ENCODE data around the gene GBF1. TPM values are rescaled to one million over a fixed set of nuclear protein-coding genes. Genes with fewer than 3 reads are reported as not detected.

GBF1 gene
- total RNA-seq, 1 experiment from 2014 or later: 23.7 TPM

GRCh38 chr10:102412293-102412692, 167.0 kb downstream of the GBF1 start:
- peaks cover 3% of the 10 kb centered on the region; the same call in 1 of the 2 replicates for H3K4me1 ChIP-seq (ENCODE audit: insufficient read depth, low read length)

More at GRCh38 chr10:102412293-102412692, 167.0 kb downstream of the GBF1 start:
- H2BK15ac ChIP-seq (ENCODE audit: low read depth, low read length): no peak overlapping the region
- H3K79me1 ChIP-seq (ENCODE audit: insufficient read depth, low read depth, low read length, poor library complexity, severe bottlenecking): no peaks in the 10 kb centered on the region
- H3K27me3 Mint-ChIP-seq (ENCODE audit: low read depth): peaks cover 76% of the 10 kb centered on the region
- H3K56ac ChIP-seq (ENCODE audit: insufficient read length, low read depth, low read length): no peak overlapping the region
- H3K79me2 ChIP-seq (ENCODE audit: insufficient read depth, low read length): no peaks in the 10 kb centered on the region
- no peak overlapping the region for H3K18ac ChIP-seq (ENCODE audit: insufficient read length, low read depth, low read length)
- H2AFZ ChIP-seq (ENCODE audit: low read length): no peak overlapping the region
- H3K4me2 ChIP-seq (ENCODE audit: insufficient read depth, insufficient read length, low read length): no peak overlapping the region
- no peak overlapping the region for H2BK120ac ChIP-seq (ENCODE audit: low read depth, low read length, poor library complexity, severe bottlenecking)
- peaks cover 28 to 53% of the 10 kb centered on the region in 2 experiments for H3K4me1 Mint-ChIP-seq
- no peaks in the 10 kb centered on the region for H3K9me3 ChIP-seq (ENCODE audit: control insufficient read depth, low read depth, low read length)
- H3T11ph ChIP-seq (ENCODE audit: low read length): no peak overlapping the region
- H4K20me1 ChIP-seq (ENCODE audit: control insufficient read depth, insufficient read depth, insufficient read length): peaks cover 2% of the 10 kb centered on the region
- H3K27ac ChIP-seq (ENCODE audit: insufficient read length, low read depth, low read length): no peak overlapping the region
- H4K8ac ChIP-seq (replicated peaks; ENCODE audit: insufficient read length, low read depth, low read length): no peak overlapping the region
- peaks cover 0 to 4% of the 10 kb centered on the region in 2 experiments; a peak in 1 of 5 replicates for H3K9me3 Mint-ChIP-seq
- H4K91ac ChIP-seq (ENCODE audit: insufficient read length, low read depth, low read length): no peak overlapping the region
- no peak overlapping the region for H3K14ac ChIP-seq (ENCODE audit: insufficient read depth, low read length)
- H3K23ac ChIP-seq (ENCODE audit: insufficient read length, low read depth, low read length): no peak overlapping the region
- no peak overlapping the region for H2AK5ac ChIP-seq (ENCODE audit: insufficient read length, low read length)
- no CpG with 5 or more reads among the region's 10 CpGs for WGBS (ENCODE audit: extremely low coverage, insufficient read length, low lambda C conversion rate)
- H3K4me3 Mint-ChIP-seq: no peak overlapping the region
- H3K23me2 ChIP-seq (ENCODE audit: insufficient read length, low read depth, low read length, poor library complexity, severe bottlenecking): peaks cover 3% of the 10 kb centered on the region
- H2BK20ac ChIP-seq (ENCODE audit: low read depth, low read length, poor library complexity, severe bottlenecking): no peak overlapping the region
- H3K27ac Mint-ChIP-seq: no peak overlapping the region
- TF ChIP-seq, protein P1, sequence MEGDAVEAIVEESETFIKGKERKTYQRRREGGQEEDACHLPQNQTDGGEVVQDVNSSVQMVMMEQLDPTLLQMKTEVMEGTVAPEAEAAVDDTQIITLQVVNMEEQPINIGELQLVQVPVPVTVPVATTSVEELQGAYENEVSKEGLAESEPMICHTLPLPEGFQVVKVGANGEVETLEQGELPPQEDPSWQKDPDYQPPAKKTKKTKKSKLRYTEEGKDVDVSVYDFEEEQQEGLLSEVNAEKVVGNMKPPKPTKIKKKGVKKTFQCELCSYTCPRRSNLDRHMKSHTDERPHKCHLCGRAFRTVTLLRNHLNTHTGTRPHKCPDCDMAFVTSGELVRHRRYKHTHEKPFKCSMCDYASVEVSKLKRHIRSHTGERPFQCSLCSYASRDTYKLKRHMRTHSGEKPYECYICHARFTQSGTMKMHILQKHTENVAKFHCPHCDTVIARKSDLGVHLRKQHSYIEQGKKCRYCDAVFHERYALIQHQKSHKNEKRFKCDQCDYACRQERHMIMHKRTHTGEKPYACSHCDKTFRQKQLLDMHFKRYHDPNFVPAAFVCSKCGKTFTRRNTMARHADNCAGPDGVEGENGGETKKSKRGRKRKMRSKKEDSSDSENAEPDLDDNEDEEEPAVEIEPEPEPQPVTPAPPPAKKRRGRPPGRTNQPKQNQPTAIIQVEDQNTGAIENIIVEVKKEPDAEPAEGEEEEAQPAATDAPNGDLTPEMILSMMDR (conservative IDR thresholded peaks at IDR 0.05): no peak
- peaks cover 27% of the 10 kb centered on the region; the same call in 1 of the 2 replicates for H3K27me3 ChIP-seq (ENCODE audit: insufficient read depth, low read length)
- no peak overlapping the region for H3K4ac ChIP-seq (ENCODE audit: low read depth, low read length)
- no peak overlapping the region for H3K9ac ChIP-seq (ENCODE audit: extremely low read depth, insufficient read length, low read length)
- no peak overlapping the region for H4K5ac ChIP-seq (ENCODE audit: insufficient read length, low read depth, low read length)
- DNase-seq: no peak
- H3K36me3 Mint-ChIP-seq (ENCODE audit: insufficient read depth in 1 of 3, low read depth in 3 of 3): peaks cover 0 to 2% (median 2%) of the 10 kb centered on the region in 3 experiments; a peak in 2 of 7 replicates
- no peak overlapping the region for H2BK5ac ChIP-seq (ENCODE audit: insufficient read length, low read length)
- no peak overlapping the region for H2BK12ac ChIP-seq (ENCODE audit: insufficient read length, low read depth, low read length)
